Panc1 (cell line): ENCODE data around the gene GFOD2. TPM values are rescaled to one million over a fixed set of nuclear protein-coding genes. Genes with fewer than 3 reads are reported as not detected.

ENCODE experiments used
- ATAC-seq: fragments of 200-7000 bp; cut with Tn5 transposase; 2 replicates; pipeline ENCODE4 v1.9.1; 2020; ENCODE audit warnings: mild to moderate bottlenecking, moderate library complexity
- BruUV-seq: library from RNA; stranded (reverse); fragments of 400-500 nt; replicated peaks from 2 replicates; lab custom pipeline; 2021; lab: Mats Ljungman, UMichigan
- CTCF ChIA-PET: fragments of 300-600 bp; sonication (Branson Sonifier 250); formaldehyde crosslinking; loops from one replicate; lab custom pipeline; 2022; ENCODE audit warnings: antibody characterized with exemption; lab: Charles Lee
- POLR2A ChIA-PET: fragments of 300-600 bp; sonication (Branson Sonifier 250); formaldehyde crosslinking; loops from one replicate; lab custom pipeline; 2022; ENCODE audit warnings: antibody characterized with exemption; lab: Charles Lee
- DNase-seq: peaks from one replicate; pipeline ENCODE4 v3.0.0-alpha.2; 2010; ENCODE audit warnings: low read depth, low spot score
- H3K27ac ChIP-seq: 2 replicates; pipeline ENCODE4 v1.5.1; 2011; ENCODE audit warnings: mild to moderate bottlenecking, low read length, inconsistent platforms
- H3K27me3 ChIP-seq: fragments of 200-500 bp; sonication (Bioruptor generic); 2 replicates; pipeline ENCODE4 v1.6.0; 2014; ENCODE audit warnings: low read length, inconsistent platforms; ENCODE audit not compliant: control insufficient read depth, insufficient read depth
- H3K36me3 ChIP-seq: fragments of 200-500 bp; sonication (Bioruptor generic); 2 replicates; pipeline ENCODE4 v1.5.1; 2014; ENCODE audit warnings: inconsistent platforms, mild to moderate bottlenecking, low read length, moderate library complexity; ENCODE audit not compliant: control insufficient read depth, insufficient read depth
- H3K4me1 ChIP-seq: 2 replicates; pipeline ENCODE4 v1.5.1; 2011; ENCODE audit warnings: inconsistent platforms, mild to moderate bottlenecking, low read length, moderate library complexity; ENCODE audit not compliant: control insufficient read depth, insufficient read depth
- H3K4me3 ChIP-seq, 2 experiments: 2 replicates each; pipeline ENCODE4 v1.5.1; 2011 to 2012; ENCODE audit warnings: low read depth in 2 of 2, low read length in 2 of 2, mild to moderate bottlenecking in 2 of 2, inconsistent platforms in 1 of 2, moderate library complexity in 1 of 2
- H3K9me3 ChIP-seq: fragments of 200-500 bp; sonication (Bioruptor generic); 2 replicates; pipeline ENCODE4 v1.5.1; 2014; ENCODE audit warnings: low read depth, mild to moderate bottlenecking, inconsistent platforms, low read length, moderate library complexity; ENCODE audit not compliant: control insufficient read depth, insufficient read depth
- CTCF ChIP-seq: fragments of 450-650 bp; IDR thresholded peaks from 2 replicates; pipeline ENCODE4 v1.5.1; 2017; ENCODE audit warnings: mild to moderate bottlenecking
- POLR2AphosphoS5 ChIP-seq: IDR thresholded peaks from 2 replicates; pipeline ENCODE4 v1.6.1; 2012; ENCODE audit warnings: mild to moderate bottlenecking, low read depth, low read length, moderate library complexity
- REST ChIP-seq, 2 experiments: IDR thresholded peaks; 2 replicates each; pipeline ENCODE4 v1.6.1; 2011 to 2012; ENCODE audit warnings: low read depth in 2 of 2, control low read depth in 1 of 2, low read length in 1 of 2, mild to moderate bottlenecking in 1 of 2, moderate library complexity in 1 of 2; ENCODE audit not compliant: insufficient read depth in 1 of 2
- SIN3A ChIP-seq: IDR thresholded peaks from 2 replicates; pipeline ENCODE4 v1.6.1; 2012; ENCODE audit warnings: low read depth, mild to moderate bottlenecking, low read length, moderate library complexity, borderline replicate concordance; ENCODE audit not compliant: insufficient read depth
- TCF7L2 ChIP-seq: IDR thresholded peaks from 2 replicates; pipeline ENCODE4 v1.6.1; 2011; ENCODE audit warnings: mild to moderate bottlenecking, low read depth, low read length, inconsistent platforms
- in situ Hi-C: cut with HindIII; loops from 2 replicates; pipeline ENCODE4 v1.10.0; 2016; ENCODE audit warnings: low sequenced_read_pairs, low pct_unique_long_range_greater_than_20kb
- intact Hi-C: fragments of 100-400 bp; cut with micrococcal nuclease; formaldehyde crosslinking; loops from one replicate; pipeline ENCODE4 v1.10.0; 2022; ENCODE audit not compliant: unreplicated experiment
- total RNA-seq: library from RNA; stranded (reverse); gene quantifications from one replicate; pipeline ENCODE4 v1.2.1, GENCODE V29; 2021; ENCODE audit not compliant: unreplicated experiment

Gene GFOD2
- total RNA-seq, 1 experiment from 2014 or later: 15.1 TPM

- CTCF ChIA-PET: no interaction called here
- H3K9me3 ChIP-seq: no peaks in the 10 kb centered on the region
- POLR2A ChIA-PET: no interaction called here
- BruUV-seq: no TSS peak
- ATAC-seq: no peak
- no peaks in the 10 kb centered on the region for H3K27me3 ChIP-seq
- no peaks in the 10 kb centered on the region for H3K4me1 ChIP-seq
- no peaks in the 10 kb centered on the region; the same call in 1 of the 2 replicates for H3K36me3 ChIP-seq
- intact Hi-C loops: loop anchor here (10.0 kb wide), 1 partner anchor 129 kb away; the partner anchor contains the start of genes RANBP10 and TSNAXIP1
- H3K4me3 ChIP-seq: no peak overlapping the region
- in situ Hi-C loops: no loop called here
- DNase-seq: no peak
- no peak overlapping the region for H3K27ac ChIP-seq
- no peak for TF ChIP-seq POLR2AphosphoS5
- TF ChIP-seq CTCF: no peak
- TF ChIP-seq SIN3A: no peak
- TF ChIP-seq REST (IDR thresholded peaks at IDR 0.05; ENCODE audit: insufficient read depth in 1 of 2, low read depth in 2 of 2, low read length in 1 of 2): no peak
- no peak for TF ChIP-seq TCF7L2
Measured at GRCh38 chr16:67675579-67675935, 43.6 kb downstream of the GFOD2 start.

GRCh38 chr16:67674851-67675578, 44.1 kb downstream of the GFOD2 start:
- H3K4me1 ChIP-seq: no peaks in the 10 kb centered on the region
- DNase-seq (no peak), ATAC-seq (no peak)
- TF ChIP-seq REST (IDR thresholded peaks at IDR 0.05; ENCODE audit: insufficient read depth in 1 of 2, low read depth in 2 of 2, low read length in 1 of 2) (no peak), TCF7L2 (no peak), POLR2AphosphoS5 (no peak), CTCF (no peak), SIN3A (no peak)
- H3K27ac ChIP-seq: no peak overlapping the region
- H3K4me3 ChIP-seq: no peak overlapping the region
- in situ Hi-C loops (no loop called here), intact Hi-C loops (loop anchor here (5.0 to 10.0 kb wide), 2 partner anchors 130 to 252 kb away; partner anchors contain the start of genes RANBP10 and TSNAXIP1)
- ChIA-PET POLR2A (no interaction called here), CTCF (no interaction called here)
- BruUV-seq: no TSS peak
- no peaks in the 10 kb centered on the region for H3K27me3 ChIP-seq
- H3K9me3 ChIP-seq: no peaks in the 10 kb centered on the region
- H3K36me3 ChIP-seq: no peaks in the 10 kb centered on the region; the same call in 1 of the 2 replicates
